Panc1 (cell line): ENCODE data around the gene SUPT16H. TPM values are rescaled to one million over a fixed set of nuclear protein-coding genes. Genes with fewer than 3 reads are reported as not detected.

Experiments
- ATAC-seq: fragments of 200-7000 bp; cut with Tn5 transposase; 2 replicates; pipeline ENCODE4 v1.9.1; 2020; ENCODE audit warnings: mild to moderate bottlenecking, moderate library complexity
- BruUV-seq: library from RNA; stranded (reverse); fragments of 400-500 nt; replicated peaks from 2 replicates; lab custom pipeline; 2021; lab: Mats Ljungman, UMichigan
- CTCF ChIA-PET: fragments of 300-600 bp; sonication (Branson Sonifier 250); formaldehyde crosslinking; loops from one replicate; lab custom pipeline; 2022; ENCODE audit warnings: antibody characterized with exemption; lab: Charles Lee
- POLR2A ChIA-PET: fragments of 300-600 bp; sonication (Branson Sonifier 250); formaldehyde crosslinking; loops from one replicate; lab custom pipeline; 2022; ENCODE audit warnings: antibody characterized with exemption; lab: Charles Lee
- DNase-seq: peaks from one replicate; pipeline ENCODE4 v3.0.0-alpha.2; 2010; ENCODE audit warnings: low read depth, low spot score
- H3K27ac ChIP-seq: 2 replicates; pipeline ENCODE4 v1.5.1; 2011; ENCODE audit warnings: mild to moderate bottlenecking, low read length, inconsistent platforms
- H3K27me3 ChIP-seq: fragments of 200-500 bp; sonication (Bioruptor generic); 2 replicates; pipeline ENCODE4 v1.6.0; 2014; ENCODE audit warnings: low read length, inconsistent platforms; ENCODE audit not compliant: control insufficient read depth, insufficient read depth
- H3K36me3 ChIP-seq: fragments of 200-500 bp; sonication (Bioruptor generic); 2 replicates; pipeline ENCODE4 v1.5.1; 2014; ENCODE audit warnings: inconsistent platforms, mild to moderate bottlenecking, low read length, moderate library complexity; ENCODE audit not compliant: control insufficient read depth, insufficient read depth
- H3K4me1 ChIP-seq: 2 replicates; pipeline ENCODE4 v1.5.1; 2011; ENCODE audit warnings: inconsistent platforms, mild to moderate bottlenecking, low read length, moderate library complexity; ENCODE audit not compliant: control insufficient read depth, insufficient read depth
- H3K4me3 ChIP-seq, 2 experiments: 2 replicates each; pipeline ENCODE4 v1.5.1; 2011 to 2012; ENCODE audit warnings: low read depth in 2 of 2, low read length in 2 of 2, mild to moderate bottlenecking in 2 of 2, inconsistent platforms in 1 of 2, moderate library complexity in 1 of 2
- H3K9me3 ChIP-seq: fragments of 200-500 bp; sonication (Bioruptor generic); 2 replicates; pipeline ENCODE4 v1.5.1; 2014; ENCODE audit warnings: low read depth, mild to moderate bottlenecking, inconsistent platforms, low read length, moderate library complexity; ENCODE audit not compliant: control insufficient read depth, insufficient read depth
- POLR2AphosphoS5 ChIP-seq: IDR thresholded peaks from 2 replicates; pipeline ENCODE4 v1.6.1; 2012; ENCODE audit warnings: mild to moderate bottlenecking, low read depth, low read length, moderate library complexity
- REST ChIP-seq, 2 experiments: IDR thresholded peaks; 2 replicates each; pipeline ENCODE4 v1.6.1; 2011 to 2012; ENCODE audit warnings: low read depth in 2 of 2, control low read depth in 1 of 2, low read length in 1 of 2, mild to moderate bottlenecking in 1 of 2, moderate library complexity in 1 of 2; ENCODE audit not compliant: insufficient read depth in 1 of 2
- SIN3A ChIP-seq: IDR thresholded peaks from 2 replicates; pipeline ENCODE4 v1.6.1; 2012; ENCODE audit warnings: low read depth, mild to moderate bottlenecking, low read length, moderate library complexity, borderline replicate concordance; ENCODE audit not compliant: insufficient read depth
- TCF7L2 ChIP-seq: IDR thresholded peaks from 2 replicates; pipeline ENCODE4 v1.6.1; 2011; ENCODE audit warnings: mild to moderate bottlenecking, low read depth, low read length, inconsistent platforms
- in situ Hi-C: cut with HindIII; loops from 2 replicates; pipeline ENCODE4 v1.10.0; 2016; ENCODE audit warnings: low sequenced_read_pairs, low pct_unique_long_range_greater_than_20kb
- intact Hi-C: fragments of 100-400 bp; cut with micrococcal nuclease; formaldehyde crosslinking; loops from one replicate; pipeline ENCODE4 v1.10.0; 2022; ENCODE audit not compliant: unreplicated experiment
- total RNA-seq: library from RNA; stranded (reverse); gene quantifications from one replicate; pipeline ENCODE4 v1.2.1, GENCODE V29; 2021; ENCODE audit not compliant: unreplicated experiment
- TF ChIP-seq, protein P1 (sequence below): fragments of 450-650 bp; IDR thresholded peaks from 2 replicates; pipeline ENCODE4 v1.5.1; 2017; ENCODE audit warnings: mild to moderate bottlenecking

Gene SUPT16H
- total RNA-seq, 1 experiment from 2014 or later: 84.5 TPM

- no peak overlapping the region for H3K27ac ChIP-seq
- no TSS peak for BruUV-seq
- ChIA-PET CTCF (no interaction called here), POLR2A (no interaction called here)
- DNase-seq (no peak), ATAC-seq (no peak)
- no peaks in the 10 kb centered on the region for H3K4me1 ChIP-seq
- TF ChIP-seq TCF7L2: no peak
- TF ChIP-seq, protein P1, sequence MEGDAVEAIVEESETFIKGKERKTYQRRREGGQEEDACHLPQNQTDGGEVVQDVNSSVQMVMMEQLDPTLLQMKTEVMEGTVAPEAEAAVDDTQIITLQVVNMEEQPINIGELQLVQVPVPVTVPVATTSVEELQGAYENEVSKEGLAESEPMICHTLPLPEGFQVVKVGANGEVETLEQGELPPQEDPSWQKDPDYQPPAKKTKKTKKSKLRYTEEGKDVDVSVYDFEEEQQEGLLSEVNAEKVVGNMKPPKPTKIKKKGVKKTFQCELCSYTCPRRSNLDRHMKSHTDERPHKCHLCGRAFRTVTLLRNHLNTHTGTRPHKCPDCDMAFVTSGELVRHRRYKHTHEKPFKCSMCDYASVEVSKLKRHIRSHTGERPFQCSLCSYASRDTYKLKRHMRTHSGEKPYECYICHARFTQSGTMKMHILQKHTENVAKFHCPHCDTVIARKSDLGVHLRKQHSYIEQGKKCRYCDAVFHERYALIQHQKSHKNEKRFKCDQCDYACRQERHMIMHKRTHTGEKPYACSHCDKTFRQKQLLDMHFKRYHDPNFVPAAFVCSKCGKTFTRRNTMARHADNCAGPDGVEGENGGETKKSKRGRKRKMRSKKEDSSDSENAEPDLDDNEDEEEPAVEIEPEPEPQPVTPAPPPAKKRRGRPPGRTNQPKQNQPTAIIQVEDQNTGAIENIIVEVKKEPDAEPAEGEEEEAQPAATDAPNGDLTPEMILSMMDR: no peak
- no peak for TF ChIP-seq SIN3A
- TF ChIP-seq REST (IDR thresholded peaks at IDR 0.05; ENCODE audit: insufficient read depth in 1 of 2, low read depth in 2 of 2, low read length in 1 of 2): no peak
- TF ChIP-seq POLR2AphosphoS5: no peak
- in situ Hi-C loops: no loop called here
- H3K36me3 ChIP-seq: no peaks in the 10 kb centered on the region
- intact Hi-C loops: no loop called here
- H3K4me3 ChIP-seq: no peak overlapping the region
- no peaks in the 10 kb centered on the region for H3K27me3 ChIP-seq
- no peaks in the 10 kb centered on the region for H3K9me3 ChIP-seq
Measured at GRCh38 chr14:21334202-21334906, 49.5 kb downstream of the SUPT16H start.

DNA sequence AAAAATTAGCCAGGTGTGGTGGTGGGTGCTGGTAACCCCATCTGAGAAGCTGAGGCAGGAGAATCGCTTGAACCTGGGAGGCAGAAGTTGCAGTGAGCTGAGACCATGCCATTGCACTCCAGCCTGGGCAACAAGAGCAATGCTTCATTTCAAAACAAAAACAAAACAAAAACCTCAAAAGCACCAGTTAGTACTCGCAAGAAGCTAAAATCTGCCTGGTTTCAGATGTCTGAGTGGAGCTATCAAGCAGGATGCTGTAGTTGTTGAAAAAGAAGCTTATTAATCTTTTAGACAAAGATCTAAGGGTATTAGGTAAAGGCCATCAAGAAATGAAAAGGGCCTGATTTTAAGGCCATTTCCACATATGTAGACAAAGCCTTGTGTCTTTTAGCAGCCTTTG, 50.9 kb downstream of the SUPT16H start:
- Histone ChIP-seq H3K9me3 (no peaks in the 10 kb centered on the region), H3K4me3 (no peak overlapping the region), H3K27me3 (no peaks in the 10 kb centered on the region), H3K4me1 (no peaks in the 10 kb centered on the region), H3K36me3 (no peaks in the 10 kb centered on the region), H3K27ac (no peak overlapping the region)
- TF ChIP-seq TCF7L2 (no peak), REST (IDR thresholded peaks at IDR 0.05; ENCODE audit: insufficient read depth in 1 of 2, low read depth in 2 of 2, low read length in 1 of 2) (no peak), SIN3A (no peak), POLR2AphosphoS5 (no peak)
- TF ChIP-seq, protein P1: no peak
- ATAC-seq (no peak), DNase-seq (no peak)
- BruUV-seq: no TSS peak
- intact Hi-C loops (no loop called here), in situ Hi-C loops (no loop called here)
- ChIA-PET POLR2A (no interaction called here), CTCF (no interaction called here)
